HUDEP-2 (cell line): ENCODE data around the gene CARS2.
"Not testable (repeated sequence)": the region's sequence is repeated elsewhere in the genome, so short reads cannot be mapped to it uniquely, and the experiment has no call there.

Source experiments
- DNase-seq, 76 experiments: peaks; one replicate each; lab custom pipeline; 2025; ENCODE audit not compliant: unreplicated experiment in 76 of 76; lab: John Stamatoyannopoulos, UW

CARS2 gene

GRCh38 chr13:110641055-110642015, 64.6 kb downstream of the CARS2 start:
- DNase-seq, result no peak

GRCh38 chr13:110640591-110641029, 65.3 kb downstream of the CARS2 start:
- no peak for DNase-seq

GRCh38 chr13:110639935-110640334, 66.0 kb downstream of the CARS2 start:
- DNase-seq, result no peak

- DNase-seq, result no peak
Measured at GRCh38 chr13:110638814-110639806, 66.8 kb downstream of the CARS2 start.

GRCh38 chr13:110638257-110638656, 67.7 kb downstream of the CARS2 start:
- no peak for DNase-seq

- no peak for DNase-seq
Measured at GRCh38 chr13:110637747-110638146, 68.2 kb downstream of the CARS2 start.

- no peak for DNase-seq
Measured at GRCh38 chr13:110637275-110637674, 68.6 kb downstream of the CARS2 start.

GRCh38 chr13:110636701-110637201, 69.2 kb downstream of the CARS2 start:
- no peak for DNase-seq

- no peak for DNase-seq
Measured at GRCh38 chr13:110636053-110636475, 69.9 kb downstream of the CARS2 start.

- DNase-seq, result no peak
Measured at GRCh38 chr13:110635405-110636002, 70.4 kb downstream of the CARS2 start.

GRCh38 chr13:110634558-110634957, 71.4 kb downstream of the CARS2 start:
- DNase-seq, result no peak

- no peak for DNase-seq
Measured at GRCh38 chr13:110633776-110634175, 72.1 kb downstream of the CARS2 start.

GRCh38 chr13:110632255-110632654, 73.7 kb downstream of the CARS2 start:
- DNase-seq, result not testable (repeated sequence)

GRCh38 chr13:110630566-110631119, 75.3 kb downstream of the CARS2 start:
- DNase-seq, result peak in 1 of 76 experiments; percentile 12

GRCh38 chr13:110629735-110630134, 76.2 kb downstream of the CARS2 start:
- DNase-seq, result no peak

- DNase-seq, result no peak
Measured at GRCh38 chr13:110628952-110629701, 76.8 kb downstream of the CARS2 start.

- no peak for DNase-seq
Measured at GRCh38 chr13:110628477-110628793, 77.5 kb downstream of the CARS2 start.

GRCh38 chr13:110627761-110628476, 78.0 kb downstream of the CARS2 start:
- no peak for DNase-seq

GRCh38 chr13:110627351-110627750, 78.6 kb downstream of the CARS2 start:
- DNase-seq, result no peak
